K562 (cell line): ENCODE measurements around the gene ZBED4. TPM values are rescaled to one million over a fixed set of nuclear protein-coding genes. Genes with fewer than 3 reads are reported as not detected.

Source experiments
- ATAC-seq: fragments of 200-7000 bp; cut with Tn5 transposase; 3 replicates; pipeline ENCODE4 v1.9.1; 2020; ENCODE audit warnings: moderate library complexity
- BruUV-seq: library from RNA; stranded (reverse); fragments of 400-500 nt; replicated peaks from 2 replicates; lab custom pipeline; 2021; lab: Mats Ljungman, UMichigan
- CTCF ChIA-PET: fragments of 300-600 bp; formaldehyde crosslinking; extraction: SDS; loops from one replicate; lab custom pipeline; 2021; ENCODE audit warnings: low intra/inter-chr PET ratio; lab: Yijun Ruan, JAX
- POLR2A ChIA-PET: fragments of 300-600, 350-650 bp; sonication (Branson Sonifier 250); formaldehyde crosslinking; extraction: SDS; loops from one replicate; lab custom pipeline; 2021; ENCODE audit warnings: antibody characterized with exemption, inconsistent platforms; lab: Yijun Ruan, JAX
- DNase-seq, 4 experiments: peaks; one replicate each; pipeline versions ENCODE4 v3.0.0 to v3.0.0-alpha.2; 2011 to 2018; ENCODE audit warnings: low spot score in 3 of 4, mixed read lengths in 3 of 4; ENCODE audit errors: extremely low read depth in 1 of 4
- FAIRE-seq: peaks from 2 replicates; lab custom pipeline; 2011; peaks lifted over from hg19 to GRCh38; lab: Jason Lieb, UNC
- H2AFZ ChIP-seq: 2 replicates; pipeline ENCODE4 v1.6.0; 2011; ENCODE audit warnings: low read depth, low read length, control low read depth, inconsistent platforms
- H3K27ac ChIP-seq: fragments of 200-600 bp; 3 replicates; pipeline ENCODE4 v1.8.0; 2011; ENCODE audit warnings: low read depth, mild to moderate bottlenecking, control low read depth, inconsistent platforms, low read length, moderate library complexity, mixed read lengths; ENCODE audit errors: extremely low read depth
- H3K27me3 ChIP-seq, 2 experiments: fragments of 300-600 bp in 1 of 2; 2 replicates in 1 of 2; 3 replicates in 1 of 2; pipeline versions ENCODE4 v1.6.0 to v1.8.0; 2011; ENCODE audit warnings: inconsistent platforms in 2 of 2, low read length in 2 of 2, mild to moderate bottlenecking in 1 of 2, mixed read lengths in 1 of 2, moderate library complexity in 1 of 2; ENCODE audit not compliant: control insufficient read depth in 2 of 2, insufficient read depth in 2 of 2
- H3K36me3 ChIP-seq: fragments of 300-600 bp; 3 replicates; pipeline ENCODE4 v1.8.0; 2011; ENCODE audit warnings: mild to moderate bottlenecking, low read length, inconsistent platforms; ENCODE audit not compliant: control insufficient read depth, insufficient read depth
- H3K4me1 ChIP-seq, 2 experiments: fragments of 200-600 bp in 1 of 2; replicated peaks in 1 of 2; 2 replicates in 1 of 2; 3 replicates in 1 of 2; pipeline versions ENCODE4 v1.5.1 to v1.8.0; 2011; ENCODE audit warnings: inconsistent platforms in 2 of 2, low read length in 2 of 2, mild to moderate bottlenecking in 1 of 2, mixed read lengths in 1 of 2, moderate library complexity in 1 of 2; ENCODE audit not compliant: control insufficient read depth in 2 of 2, insufficient read depth in 2 of 2
- H3K4me2 ChIP-seq: 2 replicates; pipeline ENCODE4 v1.6.1; 2011; ENCODE audit warnings: low read length, control low read depth, inconsistent platforms, mixed read lengths; ENCODE audit not compliant: insufficient read depth
- H3K4me3 ChIP-seq: fragments of 200-600 bp; sonication (generic), shearing (Covaris generic); 2 replicates; pipeline ENCODE4 v1.5.1; 2016; ENCODE audit warnings: control low read depth, inconsistent platforms
- H3K79me2 ChIP-seq: fragments of 200-600 bp; 3 replicates; pipeline ENCODE4 v1.8.0; 2011; ENCODE audit warnings: low read length, inconsistent platforms; ENCODE audit not compliant: control insufficient read depth, insufficient read depth
- H3K9ac ChIP-seq, 2 experiments: 2 replicates each; pipeline versions ENCODE4 v1.6.0 to v1.6.1; 2011; ENCODE audit warnings: low read depth in 2 of 2, low read length in 2 of 2, control low read depth in 1 of 2, inconsistent platforms in 1 of 2, mild to moderate bottlenecking in 1 of 2, mixed read lengths in 1 of 2; ENCODE audit not compliant: insufficient read depth in 1 of 2
- H3K9me1 ChIP-seq: one replicate; pipeline ENCODE4 v1.6.0; 2011; ENCODE audit warnings: inconsistent platforms, mild to moderate bottlenecking, low read length, moderate library complexity; ENCODE audit not compliant: control insufficient read depth, insufficient read depth
- H3K9me3 ChIP-seq: replicated peaks from 2 replicates; pipeline ENCODE4 v1.5.1; 2011; ENCODE audit warnings: low read depth, low read length, inconsistent platforms; ENCODE audit not compliant: control insufficient read depth, insufficient read depth
- H4K20me1 ChIP-seq: replicated peaks from 2 replicates; pipeline ENCODE4 v1.6.1; 2011; ENCODE audit warnings: low read length, inconsistent platforms, mixed read lengths; ENCODE audit not compliant: control insufficient read depth, insufficient read depth
- BACH1 ChIP-seq: fragments of 200-800 bp; sonication (Bioruptor generic); IDR thresholded peaks from 2 replicates; pipeline ENCODE4 v1.6.1; 2016; ENCODE audit warnings: missing genetic modification characterization, missing compliant biosample characterization
- CTCFL ChIP-seq: IDR thresholded peaks from 2 replicates; pipeline ENCODE4 v1.6.1; 2011; ENCODE audit warnings: borderline replicate concordance, low read depth, mild to moderate bottlenecking, moderate library complexity, low read length; ENCODE audit not compliant: insufficient read depth, poor library complexity, severe bottlenecking
- POLR2G ChIP-seq: fragments of 200-400 bp; formaldehyde crosslinking; IDR thresholded peaks from 2 replicates; pipeline ENCODE4 v1.6.1; 2017; ENCODE audit warnings: low read depth, mild to moderate bottlenecking, antibody characterized with exemption, low read length, moderate library complexity
- TFAP4 ChIP-seq: sonication (generic); formaldehyde crosslinking; IDR thresholded peaks from 2 replicates; pipeline ENCODE4 v1.8.0; 2022; ENCODE audit warnings: missing genetic modification reagents, mild to moderate bottlenecking, moderate library complexity, borderline replicate concordance
- WGBS: fragments of 100-300 bp; shearing (Covaris generic); methylation state at CpG from one replicate; pipeline ENCODE4 v1.1.6; 2016; ENCODE audit warnings: low coverage, mixed read lengths; ENCODE audit not compliant: insufficient coverage; ENCODE audit errors: missing lambda C conversion rate; 5-methylcytosine and 5-hydroxymethylcytosine counted together
- in situ Hi-C: fragments of 300-500 bp; cut with MboI; formaldehyde crosslinking; loops from 4 replicates; pipeline ENCODE4 v1.15.0; 2018; ENCODE audit warnings: inconsistent platforms, mixed read lengths
- intact Hi-C: fragments of 100-400 bp; cut with micrococcal nuclease; formaldehyde crosslinking; loops from 2 replicates; pipeline ENCODE4 v1.14.2; 2022
- polyA plus RNA-seq, 8 experiments: library from polyadenylated mRNA; depleted of rRNA in 4 of 8; stranded (reverse) in 5 of 8; unstranded in 3 of 8; fragments of >200 nt; fragmentation: Nextera tagmentation in 2 of 8; fragmentation: Illumina TruSeq in 1 of 8; extraction: Ambion mirVana in 2 of 8; extraction: Trizol in 1 of 8; gene quantifications; 2 replicates each; pipeline versions ENCODE4 v1.2.1 to v1.2.3, GENCODE V29; 2011 to 2014; ENCODE audit warnings: inconsistent platforms in 1 of 8, missing spikeins in 1 of 8
- total RNA-seq, 7 experiments: library from RNA; depleted of rRNA in 6 of 7; stranded (reverse); fragments of >200 nt in 6 of 7; fragmentation: Illumina TruSeq in 2 of 7; extraction: Trizol in 2 of 7; gene quantifications; 2 replicates each; pipeline versions ENCODE4 v1.2.1 to v1.2.3, GENCODE V29; 2011 to 2021; ENCODE audit warnings: low replicate concordance in 1 of 7
- TF ChIP-seq, protein P1 (sequence below): fragments of 450-650 bp; IDR thresholded peaks from 2 replicates; pipeline ENCODE4 v1.6.1; 2016; ENCODE audit warnings: mild to moderate bottlenecking, moderate library complexity

The ZBED4 gene
- total and polyA plus RNA-seq, 9 of the 15 experiments (the other 6 are each of a cell fraction or from before 2014, with no cell fraction given) = 1.5 to 16.8 (median 7.4) TPM

GRCh38 chr22:49894322-49895054 is 40.8 kb downstream of the ZBED4 start:
- Histone ChIP-seq H2AFZ (no peak overlapping the region), H3K4me1 (peaks cover 3 to 4% of the 10 kb centered on the region in 2 experiments; a peak in 3 of 5 replicates), H4K20me1 (no peaks in the 10 kb centered on the region), H3K9me3 (0 out of 2 replicates have a peak, but pooled peaks cover 2% of the 10 kb centered on the region), H3K4me2 (no peak overlapping the region), H3K27me3 (no peaks in the 10 kb centered on the region), H3K79me2 (no peaks in the 10 kb centered on the region), H3K36me3 (0 out of 3 replicates have a peak, but pooled peaks cover 1% of the 10 kb centered on the region), H3K9me1 (no peaks in the 10 kb centered on the region), H3K27ac (no peak overlapping the region), H3K4me3 (no peak overlapping the region), H3K9ac (no peak overlapping the region)
- intact Hi-C loops = no loop called here
- CTCF ChIA-PET = no interaction called here
- POLR2A ChIA-PET = interaction anchor here (0.8 kb wide), 1 partner anchor 22 kb away, joined by 3 read pairs; no protein-coding TSS in a partner anchor
- in situ Hi-C loops = no loop called here
- FAIRE-seq (peak; percentile 66), DNase-seq (peak in 2 of 4 experiments; percentile 19 to 36), ATAC-seq (peak; percentile 58)
- no TSS peak for BruUV-seq
- 41% methylated on average over 7 of the region's 8 CpGs for WGBS
- TF ChIP-seq TFAP4 (CRISPR knock-in tag) (peak; percentile 71), BACH1 (no peak), CTCFL (no peak), POLR2G (peak; percentile 41; the same call in 1 of the 2 replicates)
- TF ChIP-seq, protein P1, sequence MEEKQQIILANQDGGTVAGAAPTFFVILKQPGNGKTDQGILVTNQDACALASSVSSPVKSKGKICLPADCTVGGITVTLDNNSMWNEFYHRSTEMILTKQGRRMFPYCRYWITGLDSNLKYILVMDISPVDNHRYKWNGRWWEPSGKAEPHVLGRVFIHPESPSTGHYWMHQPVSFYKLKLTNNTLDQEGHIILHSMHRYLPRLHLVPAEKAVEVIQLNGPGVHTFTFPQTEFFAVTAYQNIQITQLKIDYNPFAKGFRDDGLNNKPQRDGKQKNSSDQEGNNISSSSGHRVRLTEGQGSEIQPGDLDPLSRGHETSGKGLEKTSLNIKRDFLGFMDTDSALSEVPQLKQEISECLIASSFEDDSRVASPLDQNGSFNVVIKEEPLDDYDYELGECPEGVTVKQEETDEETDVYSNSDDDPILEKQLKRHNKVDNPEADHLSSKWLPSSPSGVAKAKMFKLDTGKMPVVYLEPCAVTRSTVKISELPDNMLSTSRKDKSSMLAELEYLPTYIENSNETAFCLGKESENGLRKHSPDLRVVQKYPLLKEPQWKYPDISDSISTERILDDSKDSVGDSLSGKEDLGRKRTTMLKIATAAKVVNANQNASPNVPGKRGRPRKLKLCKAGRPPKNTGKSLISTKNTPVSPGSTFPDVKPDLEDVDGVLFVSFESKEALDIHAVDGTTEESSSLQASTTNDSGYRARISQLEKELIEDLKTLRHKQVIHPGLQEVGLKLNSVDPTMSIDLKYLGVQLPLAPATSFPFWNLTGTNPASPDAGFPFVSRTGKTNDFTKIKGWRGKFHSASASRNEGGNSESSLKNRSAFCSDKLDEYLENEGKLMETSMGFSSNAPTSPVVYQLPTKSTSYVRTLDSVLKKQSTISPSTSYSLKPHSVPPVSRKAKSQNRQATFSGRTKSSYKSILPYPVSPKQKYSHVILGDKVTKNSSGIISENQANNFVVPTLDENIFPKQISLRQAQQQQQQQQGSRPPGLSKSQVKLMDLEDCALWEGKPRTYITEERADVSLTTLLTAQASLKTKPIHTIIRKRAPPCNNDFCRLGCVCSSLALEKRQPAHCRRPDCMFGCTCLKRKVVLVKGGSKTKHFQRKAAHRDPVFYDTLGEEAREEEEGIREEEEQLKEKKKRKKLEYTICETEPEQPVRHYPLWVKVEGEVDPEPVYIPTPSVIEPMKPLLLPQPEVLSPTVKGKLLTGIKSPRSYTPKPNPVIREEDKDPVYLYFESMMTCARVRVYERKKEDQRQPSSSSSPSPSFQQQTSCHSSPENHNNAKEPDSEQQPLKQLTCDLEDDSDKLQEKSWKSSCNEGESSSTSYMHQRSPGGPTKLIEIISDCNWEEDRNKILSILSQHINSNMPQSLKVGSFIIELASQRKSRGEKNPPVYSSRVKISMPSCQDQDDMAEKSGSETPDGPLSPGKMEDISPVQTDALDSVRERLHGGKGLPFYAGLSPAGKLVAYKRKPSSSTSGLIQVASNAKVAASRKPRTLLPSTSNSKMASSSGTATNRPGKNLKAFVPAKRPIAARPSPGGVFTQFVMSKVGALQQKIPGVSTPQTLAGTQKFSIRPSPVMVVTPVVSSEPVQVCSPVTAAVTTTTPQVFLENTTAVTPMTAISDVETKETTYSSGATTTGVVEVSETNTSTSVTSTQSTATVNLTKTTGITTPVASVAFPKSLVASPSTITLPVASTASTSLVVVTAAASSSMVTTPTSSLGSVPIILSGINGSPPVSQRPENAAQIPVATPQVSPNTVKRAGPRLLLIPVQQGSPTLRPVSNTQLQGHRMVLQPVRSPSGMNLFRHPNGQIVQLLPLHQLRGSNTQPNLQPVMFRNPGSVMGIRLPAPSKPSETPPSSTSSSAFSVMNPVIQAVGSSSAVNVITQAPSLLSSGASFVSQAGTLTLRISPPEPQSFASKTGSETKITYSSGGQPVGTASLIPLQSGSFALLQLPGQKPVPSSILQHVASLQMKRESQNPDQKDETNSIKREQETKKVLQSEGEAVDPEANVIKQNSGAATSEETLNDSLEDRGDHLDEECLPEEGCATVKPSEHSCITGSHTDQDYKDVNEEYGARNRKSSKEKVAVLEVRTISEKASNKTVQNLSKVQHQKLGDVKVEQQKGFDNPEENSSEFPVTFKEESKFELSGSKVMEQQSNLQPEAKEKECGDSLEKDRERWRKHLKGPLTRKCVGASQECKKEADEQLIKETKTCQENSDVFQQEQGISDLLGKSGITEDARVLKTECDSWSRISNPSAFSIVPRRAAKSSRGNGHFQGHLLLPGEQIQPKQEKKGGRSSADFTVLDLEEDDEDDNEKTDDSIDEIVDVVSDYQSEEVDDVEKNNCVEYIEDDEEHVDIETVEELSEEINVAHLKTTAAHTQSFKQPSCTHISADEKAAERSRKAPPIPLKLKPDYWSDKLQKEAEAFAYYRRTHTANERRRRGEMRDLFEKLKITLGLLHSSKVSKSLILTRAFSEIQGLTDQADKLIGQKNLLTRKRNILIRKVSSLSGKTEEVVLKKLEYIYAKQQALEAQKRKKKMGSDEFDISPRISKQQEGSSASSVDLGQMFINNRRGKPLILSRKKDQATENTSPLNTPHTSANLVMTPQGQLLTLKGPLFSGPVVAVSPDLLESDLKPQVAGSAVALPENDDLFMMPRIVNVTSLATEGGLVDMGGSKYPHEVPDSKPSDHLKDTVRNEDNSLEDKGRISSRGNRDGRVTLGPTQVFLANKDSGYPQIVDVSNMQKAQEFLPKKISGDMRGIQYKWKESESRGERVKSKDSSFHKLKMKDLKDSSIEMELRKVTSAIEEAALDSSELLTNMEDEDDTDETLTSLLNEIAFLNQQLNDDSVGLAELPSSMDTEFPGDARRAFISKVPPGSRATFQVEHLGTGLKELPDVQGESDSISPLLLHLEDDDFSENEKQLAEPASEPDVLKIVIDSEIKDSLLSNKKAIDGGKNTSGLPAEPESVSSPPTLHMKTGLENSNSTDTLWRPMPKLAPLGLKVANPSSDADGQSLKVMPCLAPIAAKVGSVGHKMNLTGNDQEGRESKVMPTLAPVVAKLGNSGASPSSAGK = 0 out of 2 replicates have a peak, but pooled peaks have one; percentile 15
